Heart left ventricle (tissue), 16 donors: ENCODE results near the gene SNX18. TPM values are rescaled to one million over a fixed set of nuclear protein-coding genes. Genes with fewer than 3 reads are reported as not detected.

Experiments
- ATAC-seq, 4 donors: fragments of 200-7000 bp; cut with Tn5 transposase; one replicate each; pipeline ENCODE4 v1.9.1; 2020 to 2022; ENCODE audit warnings: moderate library complexity in 4 of 4, mild to moderate bottlenecking in 3 of 4, moderate number of reproducible peaks in 1 of 4
- DNase-seq, 5 donors: peaks; one replicate each; pipeline ENCODE4 v3.0.0-alpha.2; 2020
- H3K27ac ChIP-seq, 12 donors: fragments of 200-600 bp; sonication (generic) in 4 of 12; one replicate each; pipeline versions ENCODE4 v1.5.0 to v1.8.0; 2016 to 2022; ENCODE audit warnings: mild to moderate bottlenecking in 2 of 12
- H3K27me3 ChIP-seq, 9 donors: fragments of 200-600 bp; sonication (generic) in 2 of 9; one replicate each; pipeline versions ENCODE4 v1.5.1 to v1.8.0; 2016 to 2022; ENCODE audit warnings: mild to moderate bottlenecking in 3 of 9
- H3K36me3 ChIP-seq, 9 donors: fragments of 200-600 bp; sonication (generic) in 2 of 9; one replicate each; pipeline versions ENCODE4 v1.5.0 to v1.8.0; 2018 to 2022; ENCODE audit warnings: mild to moderate bottlenecking in 2 of 9
- H3K4me1 ChIP-seq, 12 donors: fragments of 200-600 bp; sonication (generic) in 4 of 12; one replicate each; pipeline versions ENCODE4 v1.5.0 to v1.8.0; 2016 to 2022; ENCODE audit warnings: mild to moderate bottlenecking in 3 of 12
- H3K4me3 ChIP-seq, 12 donors: fragments of 200-600 bp; sonication (generic) in 4 of 12; one replicate each; pipeline versions ENCODE4 v1.5.0 to v1.8.0; 2017 to 2022; ENCODE audit warnings: mild to moderate bottlenecking in 9 of 12, moderate library complexity in 4 of 12
- H3K9me3 ChIP-seq, 12 donors: fragments of 200-600 bp; sonication (generic) in 4 of 12; one replicate each; pipeline versions ENCODE4 v1.5.0 to v1.8.0; 2016 to 2022; ENCODE audit warnings: mild to moderate bottlenecking in 1 of 12
- CTCF ChIP-seq, 12 donors: fragments of 200-600 bp; sonication (generic) in 4 of 12; IDR thresholded peaks; one replicate each; pipeline versions ENCODE4 v1.5.0 to v1.8.0; 2018 to 2022; ENCODE audit warnings: antibody characterized with exemption in 12 of 12, mild to moderate bottlenecking in 5 of 12
- POLR2A ChIP-seq, 2 donors: fragments of 450-650 bp; IDR thresholded peaks; one replicate each; pipeline ENCODE4 v1.6.1; 2017; ENCODE audit warnings: antibody characterized with exemption in 2 of 2, mild to moderate bottlenecking in 2 of 2, moderate library complexity in 2 of 2
- WGBS, 4 donors: extraction: QIAGEN DNeasy Blood & Tissue Kit in 2 of 4; methylation state at CpG; one replicate each; pipeline versions ENCODE4 v1.1.5 to v1.1.7; 2013 to 2018; 5-methylcytosine and 5-hydroxymethylcytosine counted together
- intact Hi-C, 10 donors: fragments of 100-400 bp; cut with DNase I; formaldehyde crosslinking; loops; one replicate each; pipeline versions ENCODE4 v1.11.1 to v1.14.2; 2022
- polyA plus RNA-seq, 2 donors: library from polyadenylated mRNA; stranded (reverse); fragments of 200-250 nt; gene quantifications; one replicate each; pipeline ENCODE4 v1.2.3, GENCODE V29; 2013
- total RNA-seq, 9 donors: library from RNA; depleted of rRNA in 2 of 9; stranded (reverse); fragments of >200 nt in 2 of 9; fragmentation: NEBNext Ultra II Directional in 3 of 9; extraction: Animal tissue kit (Norgen Biotek cat#: 25700) in 3 of 9; gene quantifications; one replicate each; pipeline versions ENCODE4 v1.1.0 to v1.2.4, GENCODE V29; 2016 to 2023
- donor health status: ischemic (EF 13 %, LVEDD 7.1; RV severe dilation, severe dysfunction).
- donor health status: healthy with polysubstance abuse.
- donor health status: DM: no; HTN: yes; CAD: no.
- donor health status: DM: no; HTN: no; CAD: no.
- donor health status: ischemic (EF 25% LVEDD 6.9; RV normal size, moderate dysfunction).
- donor health status: ischemic (EF 25% LVEDD 5.7; RV mildly dilated, moderate dysfunction).
- donor health status: healthy.
- donor health status: DM: yes; HTN: yes; CAD: no.
- donor health status: ischemic (EF 35%, LVEDD 5.7; RV mildly dilated, moderate dysfunction).
- donor health status: nonischemic (EF 11% LVEDD 7.7; RV severe dilation, severe dysfunction).
- donor health status: DM: yes; HTN: yes; CAD: no.
- donor health status: PGD.
- donor health status: ischemic (EF 29% LVEDD 5.4; RV normal size, mild dysfunction).
- donor health status: nonischemic (EF 23%, LVEDD 6.1; RV moderate dilation, normal function).

The SNX18 gene
- total and polyA plus RNA-seq, 11 donors: 4.1 to 39.6 (median 23.1) TPM

- ATAC-seq: peak in 2 of 4 donors; percentile 16 to 27
- no peaks in the 10 kb centered on the region for H3K27me3 ChIP-seq
- intact Hi-C loops: no loop called here
- WGBS, 4 donors: 78 to 82% (median 80%) methylated on average over 3 to 4 of the region's 4 CpGs
- no peak for DNase-seq
- H3K9me3 ChIP-seq: no peaks in the 10 kb centered on the region
- H3K27ac ChIP-seq: no peak overlapping the region
- H3K36me3 ChIP-seq: peaks cover 0 to 24% (median 0%) of the 10 kb centered on the region in 9 donors
- TF ChIP-seq POLR2A (IDR thresholded peaks at IDR 0.05): no peak
- TF ChIP-seq CTCF (IDR thresholded peaks at IDR 0.05): no peak
- no peak overlapping the region for H3K4me3 ChIP-seq
- peaks cover 0 to 15% (median under 1%) of the 10 kb centered on the region in 12 donors for H3K4me1 ChIP-seq
These were observed 36.2 kb downstream of the SNX18 start for GRCh38 chr5:54553659-54554207.

GRCh38 chr5:54556141-54556540, 38.6 kb downstream of the SNX18 start:
- TF ChIP-seq CTCF (IDR thresholded peaks at IDR 0.05) (no peak), POLR2A (IDR thresholded peaks at IDR 0.05) (no peak)
- intact Hi-C loops: loop anchor here in 1 of 10 donors (5.0 kb wide), 1 partner anchor 34 kb away; no protein-coding TSS in a partner anchor
- Histone ChIP-seq H3K27me3 (no peaks in the 10 kb centered on the region), H3K4me3 (no peak overlapping the region), H3K9me3 (peaks cover 0 to 5% (median 0%) of the 10 kb centered on the region in 12 donors), H3K36me3 (peaks cover 0 to 13% (median 0%) of the 10 kb centered on the region in 9 donors), H3K27ac (no peak overlapping the region), H3K4me1 (peaks cover 0 to 13% (median 0%) of the 10 kb centered on the region in 12 donors)
- DNase-seq (no peak), ATAC-seq (no peak)
- WGBS, 4 donors: 48 to 78% (median 75%) methylated on average over 3 of the region's 3 CpGs

GRCh38 chr5:54558362-54558761, 40.8 kb downstream of the SNX18 start:
- TF ChIP-seq CTCF (IDR thresholded peaks at IDR 0.05) (no peak), POLR2A (IDR thresholded peaks at IDR 0.05) (no peak)
- Histone ChIP-seq H3K4me3 (no peak overlapping the region), H3K36me3 (no peaks in the 10 kb centered on the region), H3K9me3 (peaks cover 0 to 5% (median 0%) of the 10 kb centered on the region in 12 donors), H3K27ac (peak overlapping the region in 10 of 12 donors; percentile 3 to 37 (median 8)), H3K4me1 (peaks cover 0 to 13% (median 0%) of the 10 kb centered on the region in 12 donors), H3K27me3 (no peaks in the 10 kb centered on the region)
- no peak for DNase-seq
- WGBS, 4 donors: 54 to 74% (median 57%) methylated on average over 1 of the region's 1 CpG
- peak; percentile 51 to 92 (median 68) for ATAC-seq
- intact Hi-C loops: loop anchor here in 1 of 10 donors (5.0 kb wide), 1 partner anchor 36 kb away; no protein-coding TSS in a partner anchor

GRCh38 chr5:54561651-54562050, 44.1 kb downstream of the SNX18 start:
- H3K27me3 ChIP-seq: no peaks in the 10 kb centered on the region
- ATAC-seq: no peak
- intact Hi-C loops: no loop called here

More at GRCh38 chr5:54561651-54562050, 44.1 kb downstream of the SNX18 start:
- Histone ChIP-seq H3K9me3 (peaks cover 0 to 5% (median 0%) of the 10 kb centered on the region in 12 donors), H3K4me3 (no peak overlapping the region), H3K27ac (no peak overlapping the region), H3K4me1 (peaks cover 0 to 13% (median 0%) of the 10 kb centered on the region in 12 donors), H3K36me3 (no peaks in the 10 kb centered on the region)
- TF ChIP-seq CTCF (IDR thresholded peaks at IDR 0.05): no peak
- no peak for TF ChIP-seq POLR2A (IDR thresholded peaks at IDR 0.05)
- DNase-seq: no peak
